Measurements from ENCODE around the gene PGM3.

- TF ChIP-seq CTCF (IDR thresholded peaks at IDR 0.05; ENCODE audit: low read depth, low read length, poor library complexity, severe bottlenecking) (no peak), EZH2phosphoT487 (IDR thresholded peaks at IDR 0.05; ENCODE audit: borderline replicate concordance, low read length) (no peak)
Measured at GRCh38 chr6:83151114-83151513, 42.0 kb downstream of the PGM3 start.

All from DOHH2 (cell line).